CD4-positive, alpha-beta memory T cell (primary cell): ENCODE data around the gene VAV2. TPM values are rescaled to one million over a fixed set of nuclear protein-coding genes. Genes with fewer than 3 reads are reported as not detected.

Source experiments
- CTCF ChIA-PET: fragments of 350-600 bp; sonication (Branson Sonifier 250); formaldehyde crosslinking; loops from one replicate; lab custom pipeline; 2021; ENCODE audit warnings: inconsistent platforms; ENCODE audit not compliant: partially characterized antibody; lab: Charles Lee
- POLR2A ChIA-PET: fragments of 350-600 bp; sonication (Branson Sonifier 250); formaldehyde crosslinking; loops from one replicate; lab custom pipeline; 2021; ENCODE audit not compliant: partially characterized antibody; lab: Charles Lee
- DNase-seq, 5 donors: peaks; one replicate each; pipeline versions ENCODE4 v3.0.0 to v3.0.0-alpha.2; 2020 to 2022; ENCODE audit warnings: mixed read lengths in 1 of 5
- H3K27ac ChIP-seq: one replicate; pipeline ENCODE4 v1.7.0; 2013; ENCODE audit warnings: low read depth, low read length
- H3K27me3 ChIP-seq: 2 replicates; pipeline ENCODE4 v1.7.0; 2013; ENCODE audit warnings: mild to moderate bottlenecking, low read length, moderate library complexity; ENCODE audit not compliant: insufficient read depth
- H3K36me3 ChIP-seq: 2 replicates; pipeline ENCODE4 v1.7.0; 2013; ENCODE audit warnings: mild to moderate bottlenecking, low read length, moderate library complexity; ENCODE audit not compliant: insufficient read depth
- H3K4me1 ChIP-seq: 2 replicates; pipeline ENCODE4 v1.7.0; 2013; ENCODE audit warnings: mild to moderate bottlenecking, low read length, moderate library complexity; ENCODE audit not compliant: insufficient read depth
- H3K4me3 ChIP-seq, 2 donors: one replicate each; pipeline ENCODE4 v1.7.0; 2013; ENCODE audit warnings: low read length in 2 of 2, mild to moderate bottlenecking in 1 of 2
- H3K9me3 ChIP-seq, 2 donors: one replicate each; pipeline ENCODE4 v1.7.0; 2013; ENCODE audit warnings: low read length in 2 of 2, control low read depth in 1 of 2; ENCODE audit not compliant: control insufficient read depth in 1 of 2
- H3K27ac Mint-ChIP-seq, 7 donors: one replicate each; pipeline ENCODE4 v1.8.0; 2020 to 2021; ENCODE audit warnings: mixed read lengths in 7 of 7, mild to moderate bottlenecking in 6 of 7, inconsistent platforms in 3 of 7, moderate library complexity in 3 of 7
- H3K27me3 Mint-ChIP-seq, 2 donors: one replicate each; pipeline ENCODE4 v1.8.0; 2020 to 2021; ENCODE audit warnings: mixed read lengths in 2 of 2
- H3K36me3 Mint-ChIP-seq, 2 donors: one replicate each; pipeline ENCODE4 v1.8.0; 2020 to 2021; ENCODE audit warnings: mixed read lengths in 2 of 2, inconsistent platforms in 1 of 2, mild to moderate bottlenecking in 1 of 2
- H3K4me1 Mint-ChIP-seq, 4 donors: one replicate each; pipeline ENCODE4 v1.8.0; 2020 to 2021; ENCODE audit warnings: mixed read lengths in 4 of 4, mild to moderate bottlenecking in 1 of 4
- H3K4me3 Mint-ChIP-seq, 8 donors: one replicate each; pipeline ENCODE4 v1.8.0; 2020 to 2021; ENCODE audit warnings: mixed read lengths in 8 of 8, mild to moderate bottlenecking in 7 of 8, moderate library complexity in 6 of 8, inconsistent platforms in 3 of 8
- H3K9me3 Mint-ChIP-seq, 8 donors: one replicate each; pipeline ENCODE4 v1.8.0; 2020 to 2021; ENCODE audit warnings: mixed read lengths in 8 of 8, mild to moderate bottlenecking in 5 of 8, inconsistent platforms in 3 of 8, moderate library complexity in 1 of 8
- intact Hi-C: fragments of 100-400 bp; cut with micrococcal nuclease; formaldehyde crosslinking; loops from one replicate; pipeline ENCODE4 v1.15.1; 2023
- polyA plus RNA-seq, 2 donors: library from polyadenylated mRNA; unstranded; fragments of 300-500 nt; fragmentation: Illumina TruSeq; gene quantifications; one replicate each; pipeline ENCODE4 v1.2.3, GENCODE V29; 2021
- total RNA-seq, 2 experiments: library from RNA; stranded (reverse); gene quantifications; one replicate each; pipeline ENCODE4 v1.2.3, GENCODE V29; 2021

The VAV2 gene
- total and polyA plus RNA-seq, 4 experiments from 2014 or later: 0.26 to 3.0 (median 1.0) TPM

DNA sequence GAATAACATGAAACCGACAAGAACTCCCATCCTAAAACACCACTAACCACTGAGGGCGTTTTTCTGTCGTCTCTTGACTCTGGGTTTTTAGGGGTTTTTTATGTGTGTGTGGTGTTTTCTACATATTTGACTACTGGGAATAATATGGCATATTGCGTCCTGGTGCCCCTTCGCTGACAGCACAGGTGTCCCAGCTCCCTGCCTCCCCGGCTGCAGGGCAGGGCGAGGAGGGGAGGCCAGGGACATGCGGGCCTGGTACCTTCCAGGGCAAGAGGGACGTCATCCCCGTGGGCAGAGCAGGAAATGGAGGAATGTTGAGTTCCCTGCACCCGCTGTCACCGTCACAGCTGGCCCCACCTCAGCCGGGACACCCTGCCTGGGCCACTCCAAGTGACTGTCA, 34.8 kb downstream of the VAV2 start:
- intact Hi-C loops: no loop called here
- Mint-ChIP-seq H3K27me3 (no peaks in the 10 kb centered on the region), H3K9me3 (peaks cover 0 to 2% (median 0%) of the 10 kb centered on the region in 8 donors), H3K36me3 (no peaks in the 10 kb centered on the region), H3K4me3 (no peak overlapping the region), H3K4me1 (peaks cover 11 to 25% (median 17%) of the 10 kb centered on the region in 4 donors), H3K27ac (peak overlapping the region in 3 of 7 donors; percentile 6 to 30 (median 24))
- no peak overlapping the region for H3K4me3 ChIP-seq
- DNase-seq: no peak
- H3K27me3 ChIP-seq: no peaks in the 10 kb centered on the region
- peaks cover 13% of the 10 kb centered on the region for H3K4me1 ChIP-seq
- no peaks in the 10 kb centered on the region for H3K9me3 ChIP-seq
- no peaks in the 10 kb centered on the region for H3K36me3 ChIP-seq
- ChIA-PET CTCF (interaction anchor here (0.9 to 2.4 kb wide), 2 partner anchors 37 to 175 kb away, joined by 3 to 8 read pairs; no protein-coding TSS in a partner anchor), POLR2A (no interaction called here)
- H3K27ac ChIP-seq: no peak overlapping the region

DNA sequence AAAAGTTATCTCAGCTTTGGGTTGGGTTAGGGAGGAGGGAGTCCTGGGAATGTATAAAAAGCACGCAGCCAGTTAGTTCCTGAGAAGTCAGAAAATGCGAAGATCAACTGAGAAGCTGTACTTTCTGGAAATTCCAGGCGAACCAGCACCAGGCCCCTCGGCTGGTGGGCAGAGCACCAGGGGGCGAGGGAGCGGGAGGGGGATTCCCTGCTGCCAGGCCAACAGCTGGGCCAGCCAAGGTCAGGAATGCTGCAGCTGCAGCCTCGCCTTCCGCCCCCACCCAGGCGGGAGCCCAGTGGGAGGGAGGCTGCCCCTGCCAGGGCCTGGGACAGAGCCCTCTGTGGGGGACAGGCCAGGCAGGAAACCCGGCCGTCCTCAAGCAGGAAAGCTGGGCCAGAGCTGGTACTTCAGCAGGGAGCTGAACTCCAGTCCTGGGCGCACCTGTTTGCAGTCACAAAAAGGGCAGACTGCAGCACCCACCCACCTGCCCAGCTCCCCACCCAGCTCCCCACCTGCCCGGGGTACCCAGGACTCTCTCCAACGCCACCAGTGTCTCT, 35.5 kb downstream of the VAV2 start:
- Histone ChIP-seq H3K4me1 (peaks cover 13% of the 10 kb centered on the region), H3K9me3 (no peaks in the 10 kb centered on the region), H3K36me3 (no peaks in the 10 kb centered on the region), H3K27ac (no peak overlapping the region), H3K4me3 (no peak overlapping the region), H3K27me3 (no peaks in the 10 kb centered on the region)
- H3K27ac Mint-ChIP-seq: peak overlapping the region in 5 of 7 donors; percentile 42 to 82 (median 72)
- intact Hi-C loops: no loop called here
- H3K9me3 Mint-ChIP-seq: peaks cover 0 to 2% (median 0%) of the 10 kb centered on the region in 8 donors
- no peak for DNase-seq
- ChIA-PET CTCF (interaction anchor here (0.9 to 2.4 kb wide), 2 partner anchors 37 to 174 kb away, joined by 3 to 8 read pairs; no protein-coding TSS in a partner anchor), POLR2A (no interaction called here)
- H3K36me3 Mint-ChIP-seq: no peaks in the 10 kb centered on the region
- H3K4me1 Mint-ChIP-seq: peaks cover 11 to 25% (median 17%) of the 10 kb centered on the region in 4 donors
- H3K4me3 Mint-ChIP-seq: peak overlapping the region in 7 of 8 donors; percentile 6 to 70 (median 58)
- no peaks in the 10 kb centered on the region for H3K27me3 Mint-ChIP-seq

DNA sequence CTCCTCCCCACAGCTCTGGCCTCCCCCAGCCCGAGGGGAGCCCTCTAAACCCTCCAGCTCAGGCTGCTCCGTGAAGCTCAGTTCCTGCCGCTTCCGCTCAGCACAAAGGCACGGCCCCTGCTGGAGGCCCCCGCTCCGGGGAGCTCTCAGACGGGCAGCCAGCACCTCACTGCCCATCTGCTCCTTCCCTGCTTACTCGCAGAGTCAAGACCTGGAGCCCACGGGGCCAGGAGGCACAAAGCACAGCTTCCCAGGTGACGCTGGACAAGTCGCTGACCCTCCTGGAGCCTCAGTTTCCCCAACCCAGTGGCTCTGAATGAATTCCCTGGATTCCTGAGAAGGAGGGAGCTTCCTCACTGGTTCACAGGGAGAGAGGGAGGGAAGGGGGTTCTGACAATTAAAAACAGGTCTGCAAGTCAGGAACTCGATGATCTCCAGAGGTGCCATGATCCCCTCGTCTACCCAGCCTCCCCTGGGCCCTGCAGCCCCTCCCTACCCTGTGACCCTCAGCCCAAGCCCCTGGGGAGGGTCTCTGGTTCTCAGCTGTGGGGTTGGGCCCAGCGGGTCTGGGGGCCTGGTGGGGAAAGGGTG, 36.2 kb downstream of the VAV2 start:
- intact Hi-C loops: no loop called here
- H3K27ac ChIP-seq: no peak overlapping the region
- POLR2A ChIA-PET: interaction anchor here (1.3 kb wide), 1 partner anchor 38 kb away, joined by 6 read pairs; no protein-coding TSS in a partner anchor
- peak overlapping the region in 5 of 7 donors; percentile 61 to 82 (median 77) for H3K27ac Mint-ChIP-seq
- no peak overlapping the region for H3K4me3 ChIP-seq
- DNase-seq: peak in 1 of 5 donors; percentile 6
- no peaks in the 10 kb centered on the region for H3K36me3 Mint-ChIP-seq
- no peaks in the 10 kb centered on the region for H3K9me3 ChIP-seq
- H3K9me3 Mint-ChIP-seq: no peaks in the 10 kb centered on the region
- peaks cover 11 to 25% (median 17%) of the 10 kb centered on the region in 4 donors for H3K4me1 Mint-ChIP-seq
- no peaks in the 10 kb centered on the region for H3K36me3 ChIP-seq
- H3K4me1 ChIP-seq: peaks cover 13% of the 10 kb centered on the region
- H3K27me3 Mint-ChIP-seq: no peaks in the 10 kb centered on the region
- H3K4me3 Mint-ChIP-seq: peak overlapping the region; percentile 47 to 85 (median 70)
- CTCF ChIA-PET: interaction anchor here (2.4 kb wide), 1 partner anchor 38 kb away, joined by 8 read pairs; no protein-coding TSS in a partner anchor
- no peaks in the 10 kb centered on the region for H3K27me3 ChIP-seq

DNA sequence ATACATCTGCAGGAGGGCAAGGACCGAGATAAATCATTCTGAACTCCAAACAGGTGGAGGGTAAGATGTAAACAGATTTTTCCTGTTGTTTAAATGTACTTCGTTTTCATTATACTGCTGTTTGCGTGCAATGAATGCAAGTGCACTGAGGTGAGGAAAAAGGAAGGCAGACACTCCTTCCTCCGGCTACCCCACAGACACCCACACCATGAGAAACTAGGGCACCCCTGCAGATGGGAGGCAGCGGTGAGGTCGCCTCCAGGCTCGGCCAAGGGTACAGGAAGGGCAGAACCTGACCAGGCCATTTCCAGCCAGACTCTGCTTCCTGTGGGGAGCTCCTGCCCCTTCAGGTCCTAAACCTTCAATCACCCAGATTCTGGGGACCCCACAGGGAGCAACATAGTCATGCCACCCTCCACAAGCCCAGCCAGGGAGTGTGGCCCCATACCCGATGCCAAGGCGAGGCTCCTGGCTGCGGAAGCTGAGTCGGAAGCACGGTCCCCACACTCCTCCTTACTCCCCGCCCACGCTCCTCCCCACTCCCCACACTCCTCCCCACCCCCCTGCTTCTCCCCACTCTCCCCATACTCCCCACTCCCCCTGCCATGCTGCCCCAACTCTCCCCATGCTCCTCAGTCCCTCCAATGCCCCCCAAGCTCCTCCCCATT, 37.1 kb downstream of the VAV2 start:
- H3K27ac ChIP-seq: no peak overlapping the region
- no peaks in the 10 kb centered on the region for H3K9me3 Mint-ChIP-seq
- no peaks in the 10 kb centered on the region for H3K9me3 ChIP-seq
- peaks cover 11 to 25% (median 17%) of the 10 kb centered on the region in 4 donors for H3K4me1 Mint-ChIP-seq
- POLR2A ChIA-PET: interaction anchor here (1.3 kb wide), 1 partner anchor 39 kb away, joined by 6 read pairs; no protein-coding TSS in a partner anchor
- H3K4me3 Mint-ChIP-seq: peak overlapping the region; percentile 42 to 78 (median 72)
- H3K27me3 ChIP-seq: no peaks in the 10 kb centered on the region
- no peak overlapping the region for H3K4me3 ChIP-seq
- no peaks in the 10 kb centered on the region for H3K36me3 ChIP-seq
- intact Hi-C loops: no loop called here
- no peaks in the 10 kb centered on the region for H3K36me3 Mint-ChIP-seq
- CTCF ChIA-PET: interaction anchor here (2.4 kb wide), 1 partner anchor 39 kb away, joined by 8 read pairs; no protein-coding TSS in a partner anchor
- peaks cover 13% of the 10 kb centered on the region for H3K4me1 ChIP-seq
- no peaks in the 10 kb centered on the region for H3K27me3 Mint-ChIP-seq
- DNase-seq: peak in 1 of 5 donors; percentile 10
- H3K27ac Mint-ChIP-seq: peak overlapping the region in 5 of 7 donors; percentile 11 to 91 (median 77)

DNA sequence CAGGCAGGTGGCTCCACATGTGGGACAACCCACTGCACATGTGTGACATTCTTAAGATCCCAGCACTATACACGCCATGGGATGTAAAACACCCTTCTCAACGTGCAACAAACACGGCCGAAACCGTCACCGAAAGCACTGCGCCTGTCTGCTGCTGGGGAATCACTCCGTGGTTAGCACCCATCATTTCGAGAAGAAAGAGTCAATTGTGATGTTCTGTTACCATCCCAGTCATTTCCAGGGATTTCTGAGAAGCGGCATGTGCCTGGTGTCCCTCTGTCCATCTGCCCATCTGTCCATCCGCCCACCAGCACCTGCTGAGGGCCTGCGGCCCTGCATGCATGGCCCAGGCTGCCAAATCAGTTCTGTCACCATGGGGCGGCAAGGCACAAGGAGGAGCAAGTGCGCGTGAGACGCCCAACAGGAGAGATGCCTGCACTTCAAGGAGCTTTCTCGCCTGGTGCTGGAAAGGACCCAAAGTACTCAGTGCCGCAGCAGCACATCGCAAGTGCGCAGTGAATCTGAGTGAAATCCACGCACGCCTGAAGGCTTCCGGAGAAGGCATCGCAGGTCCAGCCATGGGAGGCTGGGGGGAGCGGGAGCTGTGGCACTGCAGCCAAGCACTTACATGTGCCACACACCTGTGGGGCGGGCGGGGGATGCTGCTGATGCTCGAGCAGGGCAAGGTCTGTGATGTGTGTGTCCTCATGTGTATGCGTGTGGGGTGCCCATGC, 38.0 kb downstream of the VAV2 start:
- H3K9me3 ChIP-seq: no peaks in the 10 kb centered on the region
- H3K4me1 Mint-ChIP-seq: peaks cover 11 to 25% (median 17%) of the 10 kb centered on the region in 4 donors
- no peak for DNase-seq
- no peak overlapping the region for H3K27ac ChIP-seq
- ChIA-PET CTCF (no interaction called here), POLR2A (no interaction called here)
- peak overlapping the region in 4 of 7 donors; percentile 11 to 77 (median 39) for H3K27ac Mint-ChIP-seq
- no peaks in the 10 kb centered on the region for H3K9me3 Mint-ChIP-seq
- no peaks in the 10 kb centered on the region for H3K36me3 ChIP-seq
- H3K27me3 Mint-ChIP-seq: no peaks in the 10 kb centered on the region
- intact Hi-C loops: no loop called here
- H3K4me3 ChIP-seq: no peak overlapping the region
- H3K4me3 Mint-ChIP-seq: peak overlapping the region in 2 of 8 donors; percentile 42 to 57
- no peaks in the 10 kb centered on the region for H3K36me3 Mint-ChIP-seq
- H3K4me1 ChIP-seq: peaks cover 13% of the 10 kb centered on the region
- no peaks in the 10 kb centered on the region for H3K27me3 ChIP-seq

GRCh38 chr9:133953621-133953975, 38.5 kb downstream of the VAV2 start:
- H3K9me3 Mint-ChIP-seq: no peaks in the 10 kb centered on the region
- H3K4me1 Mint-ChIP-seq: peaks cover 11 to 25% (median 16%) of the 10 kb centered on the region in 4 donors
- peak overlapping the region in 1 of 7 donors; percentile 59 for H3K27ac Mint-ChIP-seq
- H3K36me3 Mint-ChIP-seq: no peaks in the 10 kb centered on the region
- Histone ChIP-seq H3K36me3 (no peaks in the 10 kb centered on the region), H3K4me1 (peaks cover 13% of the 10 kb centered on the region), H3K9me3 (no peaks in the 10 kb centered on the region), H3K27me3 (no peaks in the 10 kb centered on the region), H3K27ac (no peak overlapping the region), H3K4me3 (no peak overlapping the region)
- CTCF ChIA-PET: no interaction called here
- intact Hi-C loops: no loop called here
- POLR2A ChIA-PET: no interaction called here
- no peaks in the 10 kb centered on the region for H3K27me3 Mint-ChIP-seq
- DNase-seq: no peak
- H3K4me3 Mint-ChIP-seq: no peak overlapping the region
